GM21737 (cell line): ENCODE measurements around the gene RASAL2.
A peak's percentile ranks its signal among the peaks of the same experiment; 100 is the strongest.
"Not testable (repeated sequence)": the region's sequence is repeated elsewhere in the genome, so short reads cannot be mapped to it uniquely, and the experiment has no call there.

Source experiments
- ATAC-seq: cut with Tn5 transposase; IDR thresholded peaks from one replicate; pipeline ENCODE4 v1.9.1; 2021; ENCODE audit warnings: mild to moderate bottlenecking, moderate library complexity; ENCODE audit not compliant: unreplicated experiment

Gene RASAL2

DNA sequence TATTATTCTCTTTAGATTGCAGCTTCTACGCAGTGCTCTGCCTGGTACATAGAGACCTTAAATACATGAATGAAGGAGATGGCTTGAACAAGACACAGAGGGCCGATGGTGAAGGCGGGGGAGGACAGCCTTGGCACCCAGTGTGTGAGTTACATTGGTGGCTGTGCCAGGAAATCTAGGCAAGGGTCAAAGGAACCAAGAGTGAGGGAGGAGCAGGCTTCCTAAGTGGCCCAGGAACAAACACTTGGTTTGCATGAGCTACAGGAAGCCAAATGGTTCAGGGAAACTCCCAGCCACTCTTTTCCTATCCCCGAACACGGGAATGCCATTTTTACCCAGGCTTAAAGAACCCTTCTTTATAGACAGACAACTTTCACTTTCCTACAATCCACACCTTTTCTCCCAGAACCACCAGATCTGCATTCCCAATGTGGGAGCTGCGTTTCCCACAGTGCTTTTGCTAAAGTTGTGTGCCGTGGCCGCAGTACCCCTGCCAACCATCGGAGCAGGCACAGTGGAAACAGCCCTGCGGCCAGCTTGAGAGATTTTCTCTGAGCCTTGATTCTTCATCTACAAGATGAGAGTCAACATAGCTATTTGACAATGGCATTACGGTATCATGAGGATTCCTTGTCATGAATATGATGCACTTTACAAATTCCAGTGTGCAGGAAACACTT lies 406.3 kb downstream of the RASAL2 start:
- no peak for ATAC-seq

DNA sequence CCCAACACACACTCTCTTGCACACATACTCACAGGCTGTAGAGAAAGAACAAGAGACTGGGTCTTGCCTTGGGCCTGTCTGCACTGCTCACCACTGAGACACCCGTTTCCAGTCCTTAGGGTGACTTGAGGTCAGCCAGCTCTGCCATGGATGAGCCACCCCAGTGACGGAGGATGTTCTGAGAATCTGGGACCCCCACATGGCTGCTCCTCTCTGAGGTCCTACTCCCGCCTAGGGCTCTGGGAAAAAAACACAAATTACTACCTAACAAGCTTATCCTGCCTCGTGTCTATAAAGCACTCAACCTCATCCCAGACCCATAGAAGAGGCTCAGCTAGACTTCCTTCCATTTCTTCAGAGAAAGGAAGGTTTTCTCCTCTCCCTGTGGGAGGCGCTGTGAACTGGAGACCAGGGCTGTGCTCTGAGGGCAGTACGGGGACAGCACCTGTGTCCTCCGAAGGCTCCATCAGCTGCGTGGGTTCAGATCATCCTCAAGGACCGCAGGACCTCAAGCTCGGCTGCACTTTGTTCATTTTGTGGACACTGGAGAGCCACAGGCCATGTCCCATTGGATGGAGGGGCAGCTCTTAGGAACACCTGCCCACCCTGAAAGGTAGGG lies 407.1 kb downstream of the RASAL2 start:
- no peak for ATAC-seq

DNA sequence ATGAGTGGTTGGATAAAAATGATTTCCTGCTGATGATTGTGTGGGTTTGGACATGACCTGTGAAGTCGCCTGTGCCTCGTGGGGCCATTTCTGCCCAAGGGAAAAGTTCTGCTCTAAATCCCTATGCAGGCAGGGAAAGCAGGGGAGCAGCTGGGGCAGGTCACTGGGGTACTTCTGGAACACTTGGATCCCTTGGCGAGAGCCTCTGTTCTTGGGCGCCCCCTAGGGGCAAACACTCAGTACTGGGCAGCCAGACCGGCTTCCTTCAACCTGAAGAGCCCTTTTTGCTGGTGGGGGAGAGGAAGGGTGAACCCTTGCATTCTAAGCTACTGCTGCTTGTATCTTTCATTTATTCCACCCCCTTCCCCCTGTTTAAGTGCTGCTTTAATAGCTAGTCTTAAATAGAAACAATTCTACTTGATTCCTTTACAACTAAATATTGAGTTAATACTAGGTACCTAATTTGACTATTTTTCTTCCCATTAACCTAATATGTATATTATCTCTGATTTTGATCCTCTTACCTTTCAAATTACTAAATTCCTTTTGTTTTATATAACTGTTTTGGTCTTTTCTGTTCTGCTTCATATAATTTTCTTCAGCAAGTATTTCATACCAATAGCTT lies 407.9 kb downstream of the RASAL2 start:
- ATAC-seq: peak; percentile 68

DNA sequence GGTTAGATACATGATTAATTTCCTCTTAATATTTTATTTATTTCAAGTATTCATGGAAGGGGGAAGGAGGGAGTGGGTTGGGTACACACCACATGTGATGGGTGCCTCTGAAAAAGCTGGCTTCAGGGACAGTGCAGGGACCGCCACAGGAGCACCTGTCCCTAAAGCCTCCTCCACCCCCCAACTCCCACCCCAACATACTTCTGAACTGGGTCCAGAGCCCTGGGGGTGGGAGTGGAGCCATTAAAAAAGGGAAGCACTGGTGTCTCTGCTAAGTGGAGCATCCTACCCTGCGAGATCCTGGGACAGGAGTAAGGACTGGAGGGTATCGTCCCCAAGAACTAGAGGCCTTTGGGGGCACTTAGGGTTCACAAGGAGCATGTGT lies 408.4 kb downstream of the RASAL2 start:
- no peak for ATAC-seq

DNA sequence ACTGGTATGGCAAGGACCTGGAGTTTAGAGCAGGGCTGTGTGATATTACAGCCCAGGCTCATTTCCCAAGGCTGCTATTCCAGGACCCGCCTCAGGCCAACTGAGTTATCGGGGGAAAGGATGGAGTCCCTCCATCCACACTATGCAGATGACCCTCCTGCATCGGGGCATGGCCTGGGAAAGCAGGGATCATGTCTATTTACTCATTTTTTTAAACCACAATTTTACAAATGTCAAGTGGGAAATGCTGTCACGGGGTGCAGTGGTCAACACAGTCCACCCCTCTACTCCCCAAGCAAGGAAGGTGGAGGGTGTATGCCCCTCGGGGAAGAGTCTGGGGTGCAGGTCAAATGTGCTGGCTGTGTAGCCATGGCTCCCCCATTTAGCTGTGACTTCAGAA lies 409.0 kb downstream of the RASAL2 start:
- no peak for ATAC-seq

DNA sequence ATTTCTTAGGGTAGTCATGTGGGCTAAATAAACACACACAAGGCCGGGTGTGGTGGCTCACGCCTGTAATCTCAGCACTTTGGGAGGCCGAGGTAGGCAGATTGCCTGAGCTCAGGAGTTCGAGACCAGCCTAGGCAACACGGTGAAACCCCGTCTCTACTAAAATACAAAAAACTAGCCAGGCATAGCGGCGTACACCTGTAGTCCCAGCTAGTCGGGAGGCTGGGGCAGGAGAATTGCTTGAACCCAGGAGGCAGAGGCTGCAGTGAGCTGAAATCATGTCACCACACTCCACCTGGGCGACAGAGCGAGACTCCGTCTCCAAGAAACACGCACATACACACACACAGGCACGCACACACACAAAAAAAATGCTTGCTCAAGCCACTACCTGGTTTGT lies 409.4 kb downstream of the RASAL2 start:
- not testable (repeated sequence) for ATAC-seq

DNA sequence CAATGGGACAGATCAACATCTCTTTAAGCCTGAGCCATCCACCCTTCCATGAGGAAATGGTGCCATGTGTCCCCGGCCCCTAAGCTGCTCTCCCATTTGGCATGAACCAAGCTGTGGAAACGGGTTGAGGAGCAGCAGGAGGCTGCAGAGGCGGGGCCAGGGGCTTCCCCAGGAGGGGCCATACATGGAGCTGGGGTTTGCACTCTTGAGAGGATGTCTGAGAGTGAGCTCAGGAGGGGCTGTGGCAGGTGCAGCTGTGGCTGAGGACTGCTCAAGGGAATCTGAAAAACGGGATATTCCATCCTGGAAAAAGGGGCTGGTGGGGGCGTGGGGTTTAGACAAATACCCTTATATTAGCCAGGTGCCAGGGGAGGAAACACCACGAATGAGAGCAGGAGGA lies 409.9 kb downstream of the RASAL2 start:
- no peak for ATAC-seq

DNA sequence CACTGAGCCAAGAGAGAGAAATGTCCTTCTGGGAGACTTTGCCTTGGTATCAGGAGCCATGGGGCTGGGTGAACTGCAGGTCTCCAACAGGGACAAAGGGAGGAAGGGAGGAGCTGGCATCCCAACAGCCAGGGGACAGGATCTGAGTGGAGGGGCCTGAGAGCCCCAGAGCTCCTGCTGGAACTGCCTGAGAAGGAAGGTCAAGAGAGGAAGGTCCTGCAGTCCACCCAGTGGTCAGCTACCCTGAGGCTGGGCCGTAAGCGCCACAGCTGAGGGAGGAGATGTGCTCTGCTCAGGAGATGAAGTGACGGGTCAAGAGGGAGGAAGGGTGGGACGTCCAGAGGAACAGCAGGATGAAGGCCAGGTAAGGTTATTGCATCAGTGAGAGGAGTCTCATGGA lies 410.4 kb downstream of the RASAL2 start:
- ATAC-seq: no peak

DNA sequence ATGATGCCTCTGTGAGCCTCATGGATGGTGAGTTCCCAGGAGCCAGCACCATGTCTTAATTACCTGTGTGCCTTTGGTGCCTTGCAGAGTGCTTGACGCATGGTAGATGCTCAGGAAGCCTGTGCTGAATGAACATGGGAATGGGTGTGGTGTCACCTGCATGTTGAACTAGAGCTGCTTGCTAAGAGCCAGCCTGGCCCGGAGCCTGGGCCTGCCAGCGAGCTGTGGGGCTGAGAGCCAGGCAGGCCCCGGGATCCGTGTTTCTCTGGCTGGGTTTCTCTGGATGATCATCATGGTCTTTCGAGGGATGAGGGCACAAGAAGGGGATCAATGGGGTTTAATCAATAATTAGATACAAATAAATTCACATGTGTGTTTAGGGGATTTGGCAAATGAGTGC lies 412.3 kb downstream of the RASAL2 start:
- no peak for ATAC-seq

DNA sequence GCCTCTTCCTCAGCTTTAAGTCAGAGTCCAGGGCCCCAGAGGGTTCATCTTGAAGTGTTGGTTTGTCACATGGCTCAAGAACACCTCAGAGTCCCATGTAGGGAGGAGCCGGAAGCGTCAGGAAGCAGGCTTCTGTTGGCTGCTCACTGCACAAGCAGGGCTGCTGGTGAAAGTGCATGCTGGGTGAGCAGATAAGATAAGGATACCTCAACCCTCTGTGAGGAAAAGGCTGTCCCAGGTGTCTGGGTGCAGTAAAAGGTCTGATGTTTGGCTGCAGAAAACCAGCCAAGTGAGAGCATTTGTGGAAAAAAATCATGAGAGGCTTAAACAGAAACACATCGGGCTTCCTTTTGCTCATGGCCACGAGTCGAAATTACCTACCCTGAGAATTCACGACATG lies 412.8 kb downstream of the RASAL2 start:
- no peak for ATAC-seq

DNA sequence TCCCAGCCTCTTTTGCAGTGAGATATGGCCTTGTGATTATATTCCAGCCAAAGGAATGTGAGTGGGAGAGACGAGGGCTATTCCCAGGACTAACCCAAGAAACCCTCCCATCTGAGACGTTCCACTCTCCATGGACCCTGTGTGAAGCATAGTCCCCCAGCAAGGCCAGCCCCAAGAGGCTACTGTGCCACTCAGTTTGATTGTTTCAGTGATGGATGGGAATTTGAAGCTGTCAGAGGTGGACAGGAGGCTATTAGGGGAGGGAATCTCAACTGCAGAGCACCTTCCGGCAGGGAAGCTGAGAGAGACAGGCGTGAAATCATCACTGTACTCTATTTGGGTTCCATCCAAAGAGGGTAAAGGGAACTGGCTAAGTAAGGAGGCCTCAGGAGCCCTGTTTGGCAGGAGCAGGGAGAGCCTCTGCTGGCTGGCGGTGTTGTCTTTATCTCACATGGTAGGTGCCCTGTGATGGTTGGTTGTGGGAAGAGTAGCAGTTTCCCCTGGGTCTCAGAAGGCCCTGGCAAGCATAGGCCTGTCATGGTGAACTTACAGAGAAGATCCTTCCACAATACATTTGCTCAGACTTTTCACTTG lies 415.6 kb downstream of the RASAL2 start:
- no peak for ATAC-seq

DNA sequence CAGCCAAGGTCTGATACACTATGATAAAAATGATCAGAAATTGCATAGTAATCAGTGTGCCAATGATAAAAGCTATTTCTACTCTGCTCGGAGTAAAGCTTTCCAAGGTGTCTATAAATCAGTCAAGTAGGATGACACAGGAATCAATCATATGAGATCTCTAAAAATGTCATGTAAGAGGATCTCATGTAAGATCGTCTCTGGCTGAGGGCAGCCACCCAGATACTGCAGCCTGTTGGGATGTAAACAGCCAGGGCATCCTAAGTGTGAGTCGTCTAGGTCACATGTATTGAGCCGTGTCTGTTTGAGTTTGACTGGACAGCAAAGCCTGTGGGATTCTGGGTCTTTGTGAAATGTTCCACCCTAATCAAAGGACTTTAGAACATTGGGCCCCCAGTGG lies 416.3 kb downstream of the RASAL2 start:
- no peak for ATAC-seq

DNA sequence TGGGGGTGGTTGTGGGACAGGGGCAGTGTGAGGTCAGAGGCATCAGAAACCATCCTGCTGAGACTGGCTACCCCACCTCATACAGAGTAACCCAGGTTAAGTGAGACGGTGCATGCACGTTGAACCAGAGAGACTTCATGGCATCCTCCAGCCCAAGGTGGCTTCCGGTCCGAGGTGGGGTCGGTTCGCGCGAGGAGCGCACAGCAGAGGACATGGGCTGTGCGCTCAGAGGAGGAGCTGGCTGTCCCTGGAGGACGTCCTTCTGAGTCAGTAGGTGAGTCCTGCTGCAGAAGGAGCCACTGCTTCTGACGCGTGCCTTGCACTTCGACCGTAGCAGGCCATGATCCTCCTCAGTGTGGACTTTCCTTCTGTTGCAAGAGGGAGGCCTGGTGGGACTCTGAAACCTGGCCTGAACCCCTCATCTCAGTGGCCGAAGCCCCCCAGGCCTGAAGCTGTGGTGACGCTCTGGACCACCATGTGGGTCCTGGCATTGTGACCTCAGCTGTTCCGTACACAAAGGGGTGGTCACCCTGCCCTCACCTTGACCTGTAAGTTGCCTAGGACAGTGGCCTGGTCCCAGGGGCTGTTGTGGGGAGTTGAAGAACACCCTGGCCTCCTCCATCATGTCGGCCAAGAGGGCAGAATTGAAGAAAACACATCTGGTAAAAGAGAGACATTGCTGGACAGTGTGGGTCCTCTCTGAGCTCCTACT lies 418.8 kb downstream of the RASAL2 start, which contains the start of gene TEX35:
Gene TEX35, plus strand, starts transcription at position 544 of the 712 bp plus-strand sequence. Its CDS starts 80 bp downstream, at position 624.
- ATAC-seq: no peak

DNA sequence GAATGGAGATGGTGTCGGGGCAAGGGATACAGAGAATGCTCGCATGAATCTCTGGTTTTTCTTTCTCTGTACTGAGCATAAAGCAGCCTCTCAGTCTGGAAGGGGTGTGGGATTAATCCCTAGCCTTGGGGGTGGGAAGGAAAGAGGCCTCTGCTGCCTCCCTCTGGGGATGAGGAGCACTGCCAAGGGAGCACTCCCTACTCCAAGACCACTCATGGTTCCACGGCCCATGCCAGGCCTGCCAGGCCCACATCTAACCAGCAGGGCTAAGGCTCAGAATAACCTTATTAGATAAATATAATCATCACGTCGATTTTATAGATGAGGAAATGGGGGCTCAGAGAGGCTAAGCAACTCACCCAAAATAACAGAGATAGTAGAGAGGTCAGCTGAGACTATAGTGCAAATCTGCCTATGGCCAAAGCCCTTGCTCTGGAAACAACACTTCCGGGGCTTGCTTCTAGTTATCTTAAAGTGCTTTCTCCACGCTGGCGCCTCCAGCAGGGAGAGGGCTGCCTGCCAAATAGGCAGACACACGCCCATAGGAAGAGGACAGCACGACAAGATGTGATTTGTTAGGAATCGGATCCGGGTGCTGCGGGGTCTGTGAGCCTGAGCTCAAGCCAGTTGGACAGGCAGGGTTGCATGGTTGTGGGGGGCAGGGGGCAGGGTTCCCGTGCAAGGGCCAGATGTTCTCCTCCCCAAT lies 419.5 kb downstream of the RASAL2 start:
- ATAC-seq: no peak

DNA sequence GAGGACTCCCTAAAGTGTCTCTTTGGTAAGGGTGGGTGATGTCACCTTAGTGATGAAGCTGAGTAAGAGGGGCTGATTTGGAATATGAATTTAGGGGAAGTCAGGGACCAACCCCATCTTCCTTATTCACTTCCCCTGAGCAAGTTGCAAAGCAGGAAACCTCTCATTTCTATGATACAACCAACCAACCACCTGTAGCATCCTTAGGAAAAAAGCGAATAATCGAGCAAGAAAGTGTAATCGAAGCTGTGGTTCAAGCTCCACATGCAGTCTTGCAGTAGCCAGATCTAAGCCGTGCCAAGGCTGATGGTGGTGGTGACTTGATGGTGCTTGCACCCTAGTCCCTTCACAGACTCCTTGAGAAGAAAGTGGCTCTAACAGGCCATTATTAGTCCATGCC lies 422.2 kb downstream of the RASAL2 start:
- no peak for ATAC-seq

DNA sequence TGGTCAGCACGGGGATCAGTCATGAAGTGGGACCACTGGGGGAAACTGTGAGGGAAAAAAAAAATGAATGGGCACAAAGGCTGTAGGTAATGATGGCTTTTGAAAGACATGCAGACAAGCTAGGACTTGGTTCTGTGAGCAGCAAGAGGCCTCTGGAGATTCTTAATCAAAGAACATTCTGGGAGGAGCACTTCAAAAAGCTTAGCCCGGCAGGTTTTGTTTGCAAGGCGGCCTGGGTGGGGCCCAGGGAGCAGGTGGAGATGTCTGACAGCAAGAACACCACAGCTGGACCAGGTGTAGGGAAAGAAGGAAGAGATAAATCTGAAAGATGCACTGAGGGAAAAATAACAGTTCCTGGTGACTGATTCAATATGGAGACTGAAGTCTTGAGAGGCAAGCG lies 425.0 kb downstream of the RASAL2 start:
- no peak for ATAC-seq

DNA sequence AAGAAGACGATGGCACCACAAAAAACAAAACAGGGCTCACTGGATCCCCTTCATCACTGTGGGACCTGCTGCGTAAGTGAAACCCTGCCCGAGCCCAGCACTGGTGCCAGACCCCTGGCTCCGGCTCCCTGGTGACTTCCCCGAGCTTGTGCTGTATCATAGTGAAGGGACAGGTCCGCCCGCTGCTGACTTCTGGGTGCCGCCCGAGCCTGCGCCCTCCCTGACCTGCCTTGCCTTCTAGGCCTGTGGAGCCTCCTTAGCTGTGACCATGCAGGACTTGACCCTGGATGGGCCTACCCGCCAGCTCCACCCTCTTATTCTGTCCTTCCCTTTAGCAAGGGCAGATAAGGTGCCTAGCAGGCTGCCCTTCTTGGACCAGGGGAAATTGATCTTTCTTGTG lies 426.9 kb downstream of the RASAL2 start:
- ATAC-seq: no peak

DNA sequence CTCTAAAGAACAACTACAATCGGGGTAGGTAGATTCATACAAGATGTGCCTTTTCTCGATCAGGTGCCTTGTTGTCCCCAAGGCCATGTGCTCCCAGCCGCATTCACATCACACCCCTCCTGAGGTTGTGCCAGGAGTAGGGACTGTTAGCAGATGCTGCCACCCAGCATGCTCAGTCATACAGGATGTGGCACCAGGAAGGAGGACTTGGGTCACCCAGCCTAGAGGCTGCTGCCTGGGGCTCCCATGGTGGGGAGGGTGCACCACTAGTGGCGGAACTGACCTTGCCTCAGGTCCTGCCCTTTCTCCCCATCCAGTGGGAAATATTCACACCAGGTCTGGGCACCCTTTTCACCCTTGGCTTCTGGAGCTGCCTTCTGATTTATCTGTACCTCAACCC lies 427.3 kb downstream of the RASAL2 start:
- ATAC-seq: no peak

DNA sequence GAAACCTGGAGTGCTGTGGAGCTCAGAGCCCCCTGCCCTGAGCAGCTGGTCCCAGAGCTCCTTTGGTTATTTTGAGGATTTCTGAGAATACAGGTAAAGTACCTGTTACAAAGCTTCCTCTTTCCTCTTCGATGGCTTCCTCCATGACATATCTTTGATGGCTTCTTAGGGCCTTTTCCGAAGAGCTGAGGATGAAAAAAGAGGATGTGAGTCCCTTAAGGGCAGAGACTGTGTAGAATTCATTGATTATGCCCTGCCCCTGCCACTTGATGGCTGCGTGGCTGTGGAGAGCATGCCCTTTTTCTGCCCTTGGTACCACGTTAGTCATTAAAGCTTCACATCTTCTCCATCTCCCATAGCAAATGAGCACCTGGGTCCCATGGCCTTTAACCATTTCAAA lies 433.2 kb downstream of the RASAL2 start:
- no peak for ATAC-seq

DNA sequence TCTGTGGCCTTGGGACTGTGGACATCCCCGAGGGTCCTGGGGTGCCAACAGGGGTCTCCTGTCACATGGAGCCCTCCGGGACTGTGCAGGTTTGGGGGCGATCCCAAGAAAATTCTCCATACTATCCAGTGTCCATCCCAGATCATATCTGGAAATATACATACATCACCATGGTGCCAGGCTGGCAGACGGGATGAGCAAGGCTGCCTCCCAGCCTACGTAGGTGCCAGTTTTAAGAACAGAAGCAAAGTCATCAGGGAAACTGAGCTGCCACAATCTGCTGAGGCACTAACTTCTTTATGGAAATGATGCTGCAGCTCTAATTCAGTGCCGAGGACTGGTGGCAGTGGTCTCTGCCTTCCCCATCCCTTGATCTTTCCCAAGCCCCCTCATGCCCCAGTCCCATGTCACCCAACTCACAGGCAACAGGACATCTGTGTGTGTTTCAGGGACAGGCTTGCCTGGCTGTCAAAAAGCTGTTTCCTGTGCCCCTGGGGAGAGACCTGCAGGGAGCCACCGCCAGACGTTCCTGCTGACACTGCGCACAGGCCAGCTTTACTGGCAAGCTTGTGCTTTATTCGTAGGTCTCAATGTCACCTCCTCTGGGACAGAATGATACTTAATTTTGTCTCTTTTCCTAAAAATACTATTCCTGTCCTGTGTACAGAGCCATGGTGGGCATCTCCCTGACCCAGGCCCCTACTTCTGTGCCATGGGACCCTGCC lies 434.5 kb downstream of the RASAL2 start:
- no peak for ATAC-seq
